Neural progenitor cell (in vitro differentiated cells): Measurements from ENCODE around the gene PLPP2.

Experiments
- CTCF ChIP-seq: fragments of 200-600 bp; sonication (generic); IDR thresholded peaks from 2 replicates; pipeline ENCODE4 v1.5.1; 2017; ENCODE audit warnings: antibody characterized with exemption, mild to moderate bottlenecking
- EZH2 ChIP-seq: fragments of 200-600 bp; sonication (generic); IDR thresholded peaks from 2 replicates; pipeline ENCODE4 v1.6.1; 2017; ENCODE audit warnings: antibody characterized with exemption, mild to moderate bottlenecking, moderate library complexity

GRCh38 chr19:294946-295686 lies 3.9 kb upstream of the PLPP2 start:
- TF ChIP-seq CTCF, result peak; percentile 86
- no peak for TF ChIP-seq EZH2
